ENCODE results near the gene CHSY3.

- TF ChIP-seq CTCF (IDR thresholded peaks at IDR 0.05 in 4 of 5, conservative IDR thresholded peaks at IDR 0.05 in 1 of 5) (no peak), POLR2A (IDR thresholded peaks at IDR 0.05) (no peak)
Observed at GRCh38 chr5:129921204-129921603, 16.9 kb downstream of the CHSY3 start.

All from gastrocnemius medialis (tissue), 4 donors.